Measurements from ENCODE around the gene TBC1D12.
"Not testable (repeated sequence)": the region's sequence is repeated elsewhere in the genome, so short reads cannot be mapped to it uniquely, and the experiment has no call there.

TBC1D12 gene

GRCh38 chr10:94402204-94402842 lies at the start of gene TBC1D12:
TSS of gene TBC1D12 (plus strand) at chr10:94402541. CDS start at chr10:94402614, 73 bp downstream.
- FAIRE-seq, result no peak

- FAIRE-seq, result no peak
Observed at GRCh38 chr10:94353336-94353735, 49.0 kb upstream of the TBC1D12 start.

- no peak for FAIRE-seq
Observed at GRCh38 chr10:94355841-94356240, 46.5 kb upstream of the TBC1D12 start.

- FAIRE-seq, result no peak
Observed at GRCh38 chr10:94357193-94357592, 45.1 kb upstream of the TBC1D12 start.

GRCh38 chr10:94358480-94358879 lies 43.9 kb upstream of the TBC1D12 start:
- no peak for FAIRE-seq

- no peak for FAIRE-seq
Observed at GRCh38 chr10:94361171-94361794, 41.1 kb upstream of the TBC1D12 start.

GRCh38 chr10:94362360-94363250 lies 39.7 kb upstream of the TBC1D12 start, which contains the start of gene NOC3L:
TSS of gene NOC3L (minus strand) at chr10:94362939. CDS start at chr10:94362838, 101 bp downstream.
- FAIRE-seq, result no peak

- no peak for FAIRE-seq
Observed at GRCh38 chr10:94363251-94363565, 39.1 kb upstream of the TBC1D12 start.

- no peak for FAIRE-seq
Observed at GRCh38 chr10:94364482-94364881, 37.9 kb upstream of the TBC1D12 start.

- FAIRE-seq, result no peak
Observed at GRCh38 chr10:94366382-94366781, 36.0 kb upstream of the TBC1D12 start.

- no peak for FAIRE-seq
Observed at GRCh38 chr10:94370501-94370900, 31.8 kb upstream of the TBC1D12 start.

- FAIRE-seq, result no peak
Observed at GRCh38 chr10:94375374-94375773, 27.0 kb upstream of the TBC1D12 start.

GRCh38 chr10:94376865-94377264 lies 25.5 kb upstream of the TBC1D12 start:
- no peak for FAIRE-seq

GRCh38 chr10:94383530-94383929 lies 18.8 kb upstream of the TBC1D12 start:
- no peak for FAIRE-seq

GRCh38 chr10:94385733-94386132 lies 16.6 kb upstream of the TBC1D12 start:
- FAIRE-seq, result not testable (repeated sequence)

GRCh38 chr10:94392117-94392516 lies 10.2 kb upstream of the TBC1D12 start:
- FAIRE-seq, result not testable (repeated sequence)

- no peak for FAIRE-seq
Observed at GRCh38 chr10:94397549-94398370, 4.6 kb upstream of the TBC1D12 start.

- no peak for FAIRE-seq
Observed at GRCh38 chr10:94398762-94399161, 3.6 kb upstream of the TBC1D12 start.

- no peak for FAIRE-seq
Observed at GRCh38 chr10:94402843-94403379, 570 bp downstream of the TBC1D12 start.

GRCh38 chr10:94403380-94404213 lies 1.3 kb downstream of the TBC1D12 start:
- no peak for FAIRE-seq

GRCh38 chr10:94405406-94405805 lies 3.1 kb downstream of the TBC1D12 start:
- FAIRE-seq, result no peak

- FAIRE-seq, result no peak
Observed at GRCh38 chr10:94407668-94408067, 5.3 kb downstream of the TBC1D12 start.

Measured in TTC549 (cell line).